Activated CD8-positive, alpha-beta T cell treated with anti-CD3 and anti-CD28 coated beads, Interleukin-2, amount 10 ng/mL, durations not matched to agents 7 days and 5 days (primary cell): ENCODE results near the gene UCN2. TPM values are rescaled to one million over a fixed set of nuclear protein-coding genes. Genes with fewer than 3 reads are reported as not detected.

Source experiments
- ATAC-seq: fragments of 150-1000 bp; cut with Tn5 transposase; one replicate; pipeline ENCODE4 v1.10.0; 2021; ENCODE audit warnings: moderate library complexity
- CTCF ChIA-PET: fragments of 350-600 bp; sonication (Branson Sonifier 250); formaldehyde crosslinking; loops from one replicate; lab custom pipeline; 2021; ENCODE audit warnings: antibody characterized with exemption; lab: Charles Lee
- POLR2A ChIA-PET: fragments of 350-600 bp; sonication (Branson Sonifier 250); formaldehyde crosslinking; loops from one replicate; lab custom pipeline; 2021; ENCODE audit warnings: antibody characterized with exemption; lab: Charles Lee
- DNase-seq: peaks from one replicate; pipeline ENCODE4 v3.0.0-alpha.2; 2020
- H3K27ac Mint-ChIP-seq: one replicate; pipeline ENCODE4 v1.8.0; 2021; ENCODE audit warnings: mild to moderate bottlenecking, mixed read lengths
- H3K27me3 Mint-ChIP-seq: one replicate; pipeline ENCODE4 v1.8.0; 2021; ENCODE audit warnings: low read depth, mixed read lengths
- H3K36me3 Mint-ChIP-seq: one replicate; pipeline ENCODE4 v1.8.0; 2021; ENCODE audit warnings: low read depth, mixed read lengths
- H3K4me1 Mint-ChIP-seq: one replicate; pipeline ENCODE4 v1.8.0; 2021; ENCODE audit warnings: low read depth, mixed read lengths
- H3K4me3 Mint-ChIP-seq: one replicate; pipeline ENCODE4 v1.8.0; 2021; ENCODE audit warnings: mild to moderate bottlenecking, mixed read lengths
- H3K9me3 Mint-ChIP-seq: one replicate; pipeline ENCODE4 v1.8.0; 2022; ENCODE audit warnings: mixed read lengths; ENCODE audit not compliant: insufficient read depth
- total RNA-seq, 2 experiments: library from RNA; stranded (reverse); gene quantifications; one replicate each; pipeline ENCODE4 v1.2.3, GENCODE V29; 2021

The UCN2 gene
- total RNA-seq, 2 experiments from 2014 or later, result not detected

- no peaks in the 10 kb centered on the region for H3K9me3 Mint-ChIP-seq
- CTCF ChIA-PET, result no interaction called here
- POLR2A ChIA-PET, result no interaction called here
Measured at GRCh38 chr3:48585411-48585810, 21.8 kb upstream of the UCN2 start.

GRCh38 chr3:48584836-48585235 is 21.3 kb upstream of the UCN2 start:
- ChIA-PET POLR2A (no interaction called here), CTCF (no interaction called here)
- no peaks in the 10 kb centered on the region for H3K4me1 Mint-ChIP-seq
- H3K27me3 Mint-ChIP-seq, result peaks cover 12% of the 10 kb centered on the region
- no peak overlapping the region for H3K27ac Mint-ChIP-seq
- no peaks in the 10 kb centered on the region for H3K9me3 Mint-ChIP-seq
- H3K36me3 Mint-ChIP-seq, result no peaks in the 10 kb centered on the region
- H3K4me3 Mint-ChIP-seq, result no peak overlapping the region
- DNase-seq (no peak), ATAC-seq (no peak)

More at GRCh38 chr3:48585411-48585810, 21.8 kb upstream of the UCN2 start:
- no peak for ATAC-seq
- no peak for DNase-seq
- H3K36me3 Mint-ChIP-seq, result no peaks in the 10 kb centered on the region
- no peaks in the 10 kb centered on the region for H3K4me1 Mint-ChIP-seq
- no peak overlapping the region for H3K4me3 Mint-ChIP-seq
- H3K27ac Mint-ChIP-seq, result no peak overlapping the region
- H3K27me3 Mint-ChIP-seq, result peaks cover 13% of the 10 kb centered on the region

GRCh38 chr3:48581621-48582481 is 18.3 kb upstream of the UCN2 start:
- CTCF ChIA-PET, result no interaction called here
- POLR2A ChIA-PET, result no interaction called here
- no peaks in the 10 kb centered on the region for H3K4me1 Mint-ChIP-seq
- no peaks in the 10 kb centered on the region for H3K27me3 Mint-ChIP-seq
- no peaks in the 10 kb centered on the region for H3K36me3 Mint-ChIP-seq
- ATAC-seq (no peak), DNase-seq (no peak)
- H3K4me3 Mint-ChIP-seq, result no peak overlapping the region
- no peaks in the 10 kb centered on the region for H3K9me3 Mint-ChIP-seq
- H3K27ac Mint-ChIP-seq, result no peak overlapping the region

GRCh38 chr3:48576647-48577046 is 13.1 kb upstream of the UCN2 start:
- DNase-seq, result no peak
- Mint-ChIP-seq H3K4me1 (no peaks in the 10 kb centered on the region), H3K9me3 (no peaks in the 10 kb centered on the region), H3K27me3 (no peaks in the 10 kb centered on the region), H3K4me3 (no peak overlapping the region), H3K36me3 (no peaks in the 10 kb centered on the region), H3K27ac (no peak overlapping the region)
- ChIA-PET CTCF (no interaction called here), POLR2A (no interaction called here)
- no peak for ATAC-seq

GRCh38 chr3:48575366-48575765 is 11.8 kb upstream of the UCN2 start:
- POLR2A ChIA-PET, result interaction anchor here (0.5 kb wide), 1 partner anchor 424 kb away, joined by 3 read pairs; no protein-coding TSS in a partner anchor
- ATAC-seq (no peak), DNase-seq (no peak)
- Mint-ChIP-seq H3K27ac (no peak overlapping the region), H3K4me1 (no peaks in the 10 kb centered on the region), H3K4me3 (no peak overlapping the region), H3K9me3 (no peaks in the 10 kb centered on the region), H3K36me3 (no peaks in the 10 kb centered on the region), H3K27me3 (no peaks in the 10 kb centered on the region)
- CTCF ChIA-PET, result no interaction called here

- no peak overlapping the region for H3K27ac Mint-ChIP-seq
- no peaks in the 10 kb centered on the region for H3K4me1 Mint-ChIP-seq
- no peaks in the 10 kb centered on the region for H3K36me3 Mint-ChIP-seq
- ChIA-PET POLR2A (no interaction called here), CTCF (no interaction called here)
- no peaks in the 10 kb centered on the region for H3K27me3 Mint-ChIP-seq
- no peaks in the 10 kb centered on the region for H3K9me3 Mint-ChIP-seq
- DNase-seq (no peak), ATAC-seq (no peak)
- H3K4me3 Mint-ChIP-seq, result no peak overlapping the region
Measured at GRCh38 chr3:48573973-48574585, 10.5 kb upstream of the UCN2 start.

- Mint-ChIP-seq H3K27me3 (no peaks in the 10 kb centered on the region), H3K4me1 (no peaks in the 10 kb centered on the region), H3K36me3 (no peaks in the 10 kb centered on the region), H3K27ac (no peak overlapping the region), H3K4me3 (no peak overlapping the region), H3K9me3 (no peaks in the 10 kb centered on the region)
- ChIA-PET POLR2A (no interaction called here), CTCF (interaction anchor here (1.6 kb wide), 1 partner anchor 15 kb away, joined by 7 read pairs; no protein-coding TSS in a partner anchor)
- ATAC-seq, result no peak
- no peak for DNase-seq
Measured at GRCh38 chr3:48572517-48572916, 8.9 kb upstream of the UCN2 start.

GRCh38 chr3:48571938-48572337 is 8.4 kb upstream of the UCN2 start:
- H3K36me3 Mint-ChIP-seq, result no peaks in the 10 kb centered on the region
- ATAC-seq, result no peak
- no peak for DNase-seq
- CTCF ChIA-PET, result interaction anchor here (1.6 kb wide), 1 partner anchor 14 kb away, joined by 7 read pairs; no protein-coding TSS in a partner anchor
- H3K4me1 Mint-ChIP-seq, result peaks cover 2% of the 10 kb centered on the region
- H3K9me3 Mint-ChIP-seq, result no peaks in the 10 kb centered on the region
- H3K27ac Mint-ChIP-seq, result no peak overlapping the region
- no peak overlapping the region for H3K4me3 Mint-ChIP-seq
- POLR2A ChIA-PET, result no interaction called here
- no peaks in the 10 kb centered on the region for H3K27me3 Mint-ChIP-seq

GRCh38 chr3:48569808-48570450 is 6.3 kb upstream of the UCN2 start:
- H3K4me1 Mint-ChIP-seq, result peaks cover 17% of the 10 kb centered on the region
- H3K27ac Mint-ChIP-seq, result no peak overlapping the region

GRCh38 chr3:48569400-48569799 is 5.8 kb upstream of the UCN2 start:
- Mint-ChIP-seq H3K27ac (no peak overlapping the region), H3K9me3 (no peaks in the 10 kb centered on the region), H3K36me3 (no peaks in the 10 kb centered on the region), H3K4me3 (no peak overlapping the region), H3K4me1 (peaks cover 17% of the 10 kb centered on the region), H3K27me3 (no peaks in the 10 kb centered on the region)
- ATAC-seq (no peak), DNase-seq (no peak)
- ChIA-PET POLR2A (no interaction called here), CTCF (no interaction called here)

More at GRCh38 chr3:48569808-48570450, 6.3 kb upstream of the UCN2 start:
- CTCF ChIA-PET, result no interaction called here
- H3K4me3 Mint-ChIP-seq, result no peak overlapping the region
- ATAC-seq (no peak), DNase-seq (no peak)
- no peaks in the 10 kb centered on the region for H3K27me3 Mint-ChIP-seq
- POLR2A ChIA-PET, result no interaction called here
- H3K9me3 Mint-ChIP-seq, result no peaks in the 10 kb centered on the region
- H3K36me3 Mint-ChIP-seq, result no peaks in the 10 kb centered on the region

GRCh38 chr3:48568476-48568875 is 4.9 kb upstream of the UCN2 start:
- no peak for DNase-seq
- CTCF ChIA-PET, result no interaction called here
- H3K9me3 Mint-ChIP-seq, result no peaks in the 10 kb centered on the region
- POLR2A ChIA-PET, result no interaction called here
- no peak overlapping the region for H3K4me3 Mint-ChIP-seq
- H3K36me3 Mint-ChIP-seq, result no peaks in the 10 kb centered on the region
- no peaks in the 10 kb centered on the region for H3K27me3 Mint-ChIP-seq
- no peak overlapping the region for H3K27ac Mint-ChIP-seq
- H3K4me1 Mint-ChIP-seq, result peaks cover 24% of the 10 kb centered on the region
- ATAC-seq, result no peak

GRCh38 chr3:48567500-48567899 is 3.9 kb upstream of the UCN2 start:
- Mint-ChIP-seq H3K27me3 (no peaks in the 10 kb centered on the region), H3K27ac (no peak overlapping the region), H3K36me3 (no peaks in the 10 kb centered on the region), H3K4me1 (peaks cover 27% of the 10 kb centered on the region), H3K4me3 (no peak overlapping the region), H3K9me3 (no peaks in the 10 kb centered on the region)
- CTCF ChIA-PET, result interaction anchor here (0.8 to 1.7 kb wide), 2 partner anchors 10 to 132 kb away, joined by 3 to 4 read pairs; no protein-coding TSS in a partner anchor
- no peak for ATAC-seq
- POLR2A ChIA-PET, result no interaction called here
- no peak for DNase-seq
